ENCODE data around the gene TSTD1. TPM values are rescaled to one million over a fixed set of nuclear protein-coding genes. Genes with fewer than 3 reads are reported as not detected.
"Not testable (repeated sequence)": the region's sequence is repeated elsewhere in the genome, so short reads cannot be mapped to it uniquely, and the experiment has no call there.

The TSTD1 gene
- total and polyA plus RNA-seq, 2 experiments from 2014 or later = not detected

GRCh38 chr1:160993544-160994193 lies 45.1 kb downstream of the TSTD1 start:
- no peak overlapping the region for H2AFZ ChIP-seq
- WGBS, 2 experiments (ENCODE audit: low coverage in 1 of 2, low lambda C conversion rate in 2 of 2, missing lambda C conversion rate in 2 of 2) = 66 to 68% methylated on average over 14 of the region's 14 CpGs
- H3K36me3 ChIP-seq (ENCODE audit: low read depth) = no peaks in the 10 kb centered on the region
- no peaks in the 10 kb centered on the region for H3K79me2 ChIP-seq (ENCODE audit: insufficient read depth)
- peaks cover 15% of the 10 kb centered on the region for H3K4me1 ChIP-seq (ENCODE audit: insufficient read depth)
- H4K20me1 ChIP-seq (ENCODE audit: insufficient read depth) = no peaks in the 10 kb centered on the region
- DNase-seq = peak; percentile 83
- H3K9ac ChIP-seq = no peak overlapping the region
- H3K27ac ChIP-seq = no peak overlapping the region
- H3K9me3 ChIP-seq (ENCODE audit: low read depth) = no peaks in the 10 kb centered on the region
- no peak for TF ChIP-seq EZH2phosphoT487 (IDR thresholded peaks at IDR 0.05; ENCODE audit: insufficient read depth, low read depth)
- no peak for TF ChIP-seq EZH2 (IDR thresholded peaks at IDR 0.05; ENCODE audit: insufficient read depth, poor library complexity, severe bottlenecking)
- H3F3A ChIP-seq (ENCODE audit: insufficient read depth) = peaks cover 30% of the 10 kb centered on the region
- no peaks in the 10 kb centered on the region for H3K9me2 ChIP-seq (ENCODE audit: insufficient read depth)
- in situ Hi-C loops (cut with MboI) = loop anchor here (10.0 kb wide), 1 partner anchor 101 kb away; the partner anchor contains the start of gene KLHDC9
- no peaks in the 10 kb centered on the region for H3K27me3 ChIP-seq (replicated peaks; ENCODE audit: insufficient read depth)
- no peak overlapping the region for H3K4me3 ChIP-seq
- no peak overlapping the region for H3K4me2 ChIP-seq (ENCODE audit: unreplicated experiment)

- H3K9me3 ChIP-seq (ENCODE audit: low read depth); H3K4me3 ChIP-seq: not testable (repeated sequence)
- WGBS, 2 experiments (ENCODE audit: low coverage in 1 of 2, low lambda C conversion rate in 2 of 2, missing lambda C conversion rate in 2 of 2) = 88 to 89% methylated on average over 4 of the region's 4 CpGs
These were observed 46.7 kb downstream of the TSTD1 start for GRCh38 chr1:160992036-160992435.

More at GRCh38 chr1:160992036-160992435, 46.7 kb downstream of the TSTD1 start:
- H3K9ac ChIP-seq; H3K36me3 ChIP-seq (ENCODE audit: low read depth); DNase-seq; H4K20me1 ChIP-seq (ENCODE audit: insufficient read depth); H3K9me2 ChIP-seq (ENCODE audit: insufficient read depth); H3K79me2 ChIP-seq (ENCODE audit: insufficient read depth); H3K27me3 ChIP-seq (replicated peaks; ENCODE audit: insufficient read depth); H3K27ac ChIP-seq; H2AFZ ChIP-seq; H3K4me2 ChIP-seq (ENCODE audit: unreplicated experiment): not testable (repeated sequence)
- Histone ChIP-seq H3K4me1 (ENCODE audit: insufficient read depth) (peaks cover 15% of the 10 kb centered on the region), H3F3A (ENCODE audit: insufficient read depth) (peaks cover 29% of the 10 kb centered on the region)
- in situ Hi-C loops (cut with MboI) = loop anchor here (10.0 kb wide), 1 partner anchor 103 kb away; the partner anchor contains the start of gene KLHDC9

Small RNA genes within 50 kb of the gene (small RNA-seq; reads per million reads assigned to genes)
- gene AL591806.2 (ENCODE audit: low read depth, low replicate concordance) = not detected

Other genes starting within 250 kb of the TSTD1 start
- gene LY9, start 242.8 kb downstream of the TSTD1 start, total RNA-seq (2014; rRNA removed; shearing (Covaris generic)) = not detected in 2 replicates
- gene LY9, start 242.8 kb downstream of the TSTD1 start, polyA plus RNA-seq (2016; fragmentation: Nextera tagmentation; extraction: Ambion mirVana) = not detected in 2 replicates
- not detected in 2 replicates for gene CD244, start 176.1 kb downstream of the TSTD1 start, total RNA-seq (2014; rRNA removed; shearing (Covaris generic))
- not detected in 2 replicates for gene CD244, start 176.1 kb downstream of the TSTD1 start, polyA plus RNA-seq (2016; fragmentation: Nextera tagmentation; extraction: Ambion mirVana)
- not detected in 2 replicates for gene ITLN1, start 153.8 kb downstream of the TSTD1 start, total RNA-seq (2014; rRNA removed; shearing (Covaris generic))
- not detected in 2 replicates for gene ITLN1, start 153.8 kb downstream of the TSTD1 start, polyA plus RNA-seq (2016; fragmentation: Nextera tagmentation; extraction: Ambion mirVana)
- gene ITLN2, start 84.2 kb downstream of the TSTD1 start, total RNA-seq (2014; rRNA removed; shearing (Covaris generic)) = not detected in 2 replicates
- not detected in 2 replicates for gene ITLN2, start 84.2 kb downstream of the TSTD1 start, polyA plus RNA-seq (2016; fragmentation: Nextera tagmentation; extraction: Ambion mirVana)
- gene F11R, start 17.8 kb downstream of the TSTD1 start, total RNA-seq (2014; rRNA removed; shearing (Covaris generic)) = 0.76 and 1.5 TPM in 2 replicates
- 0.52 and 0.53 TPM in 2 replicates for gene F11R, start 17.8 kb downstream of the TSTD1 start, polyA plus RNA-seq (2016; fragmentation: Nextera tagmentation; extraction: Ambion mirVana)
- 53.2 and 68.4 TPM in 2 replicates for gene USF1, start 7.0 kb upstream of the TSTD1 start, total RNA-seq (2014; rRNA removed; shearing (Covaris generic))
- gene USF1, start 7.0 kb upstream of the TSTD1 start, polyA plus RNA-seq (2016; fragmentation: Nextera tagmentation; extraction: Ambion mirVana) = 12.2 and 17.1 TPM in 2 replicates
- not detected in 2 replicates for gene ARHGAP30, start 30.9 kb upstream of the TSTD1 start, total RNA-seq (2014; rRNA removed; shearing (Covaris generic))
- gene ARHGAP30, start 30.9 kb upstream of the TSTD1 start, polyA plus RNA-seq (2016; fragmentation: Nextera tagmentation; extraction: Ambion mirVana) = 0.21 and 0.29 TPM in 2 replicates
- 0.54 TPM in 1 of 2 replicates, not detected in the other for gene NECTIN4, start 50.6 kb upstream of the TSTD1 start, total RNA-seq (2014; rRNA removed; shearing (Covaris generic))
- gene NECTIN4, start 50.6 kb upstream of the TSTD1 start, polyA plus RNA-seq (2016; fragmentation: Nextera tagmentation; extraction: Ambion mirVana) = 0.40 and 0.54 TPM in 2 replicates
- 3.7 and 5.6 TPM in 2 replicates for gene KLHDC9, start 59.4 kb upstream of the TSTD1 start, total RNA-seq (2014; rRNA removed; shearing (Covaris generic))
- gene KLHDC9, start 59.4 kb upstream of the TSTD1 start, polyA plus RNA-seq (2016; fragmentation: Nextera tagmentation; extraction: Ambion mirVana) = 3.2 and 3.3 TPM in 2 replicates
- gene PFDN2, start 79.1 kb upstream of the TSTD1 start, total RNA-seq (2014; rRNA removed; shearing (Covaris generic)) = 32.4 and 35.9 TPM in 2 replicates
- gene PFDN2, start 79.1 kb upstream of the TSTD1 start, polyA plus RNA-seq (2016; fragmentation: Nextera tagmentation; extraction: Ambion mirVana) = 121 and 125 TPM in 2 replicates
- 16.6 and 24.3 TPM in 2 replicates for gene NIT1, start 79.1 kb upstream of the TSTD1 start, total RNA-seq (2014; rRNA removed; shearing (Covaris generic))
- gene NIT1, start 79.1 kb upstream of the TSTD1 start, polyA plus RNA-seq (2016; fragmentation: Nextera tagmentation; extraction: Ambion mirVana) = 30.4 and 30.9 TPM in 2 replicates
- 30.4 and 36.7 TPM in 2 replicates for gene DEDD, start 93.7 kb upstream of the TSTD1 start, total RNA-seq (2014; rRNA removed; shearing (Covaris generic))
- 37.8 and 38.4 TPM in 2 replicates for gene DEDD, start 93.7 kb upstream of the TSTD1 start, polyA plus RNA-seq (2016; fragmentation: Nextera tagmentation; extraction: Ambion mirVana)
- 42.6 and 86.2 TPM in 2 replicates for gene UFC1, start 115.0 kb upstream of the TSTD1 start, total RNA-seq (2014; rRNA removed; shearing (Covaris generic))
- 89.5 and 89.6 TPM in 2 replicates for gene UFC1, start 115.0 kb upstream of the TSTD1 start, polyA plus RNA-seq (2016; fragmentation: Nextera tagmentation; extraction: Ambion mirVana)
- gene USP21, start 120.5 kb upstream of the TSTD1 start, total RNA-seq (2014; rRNA removed; shearing (Covaris generic)) = 6.3 and 10.5 TPM in 2 replicates
- 16.0 and 16.5 TPM in 2 replicates for gene USP21, start 120.5 kb upstream of the TSTD1 start, polyA plus RNA-seq (2016; fragmentation: Nextera tagmentation; extraction: Ambion mirVana)
- 18.8 and 36.2 TPM in 2 replicates for gene PPOX, start 127.5 kb upstream of the TSTD1 start, total RNA-seq (2014; rRNA removed; shearing (Covaris generic))
- gene PPOX, start 127.5 kb upstream of the TSTD1 start, polyA plus RNA-seq (2016; fragmentation: Nextera tagmentation; extraction: Ambion mirVana) = 21.5 and 25.9 TPM in 2 replicates
- 33.3 and 34.5 TPM in 2 replicates for gene B4GALT3, start 138.5 kb upstream of the TSTD1 start, total RNA-seq (2014; rRNA removed; shearing (Covaris generic))
- gene B4GALT3, start 138.5 kb upstream of the TSTD1 start, polyA plus RNA-seq (2016; fragmentation: Nextera tagmentation; extraction: Ambion mirVana) = 30.6 and 31.3 TPM in 2 replicates
- gene ADAMTS4, start 160.1 kb upstream of the TSTD1 start, total RNA-seq (2014; rRNA removed; shearing (Covaris generic)) = 5.9 and 9.8 TPM in 2 replicates
- gene ADAMTS4, start 160.1 kb upstream of the TSTD1 start, polyA plus RNA-seq (2016; fragmentation: Nextera tagmentation; extraction: Ambion mirVana) = 5.3 and 7.2 TPM in 2 replicates
- gene NDUFS2, start 163.4 kb upstream of the TSTD1 start, total RNA-seq (2014; rRNA removed; shearing (Covaris generic)) = 104 and 125 TPM in 2 replicates
- 135 and 141 TPM in 2 replicates for gene NDUFS2, start 163.4 kb upstream of the TSTD1 start, polyA plus RNA-seq (2016; fragmentation: Nextera tagmentation; extraction: Ambion mirVana)
- not detected in 2 replicates for gene FCER1G, start 176.3 kb upstream of the TSTD1 start, total RNA-seq (2014; rRNA removed; shearing (Covaris generic))
- 0.49 TPM in 1 of 2 replicates, not detected in the other for gene FCER1G, start 176.3 kb upstream of the TSTD1 start, polyA plus RNA-seq (2016; fragmentation: Nextera tagmentation; extraction: Ambion mirVana)
- not detected in 2 replicates for gene APOA2, start 184.7 kb upstream of the TSTD1 start, total RNA-seq (2014; rRNA removed; shearing (Covaris generic))
- not detected in 2 replicates for gene APOA2, start 184.7 kb upstream of the TSTD1 start, polyA plus RNA-seq (2016; fragmentation: Nextera tagmentation; extraction: Ambion mirVana)
- 6.5 and 19.1 TPM in 2 replicates for gene TOMM40L, start 187.1 kb upstream of the TSTD1 start, total RNA-seq (2014; rRNA removed; shearing (Covaris generic))
- 5.7 and 5.8 TPM in 2 replicates for gene TOMM40L, start 187.1 kb upstream of the TSTD1 start, polyA plus RNA-seq (2016; fragmentation: Nextera tagmentation; extraction: Ambion mirVana)
- gene NR1I3, start 199.2 kb upstream of the TSTD1 start, total RNA-seq (2014; rRNA removed; shearing (Covaris generic)) = not detected in 2 replicates
- gene NR1I3, start 199.2 kb upstream of the TSTD1 start, polyA plus RNA-seq (2016; fragmentation: Nextera tagmentation; extraction: Ambion mirVana) = 0.70 TPM in 1 of 2 replicates, not detected in the other
- not detected in 2 replicates for gene PCP4L1, start 219.8 kb upstream of the TSTD1 start, total RNA-seq (2014; rRNA removed; shearing (Covaris generic))
- gene PCP4L1, start 219.8 kb upstream of the TSTD1 start, polyA plus RNA-seq (2016; fragmentation: Nextera tagmentation; extraction: Ambion mirVana) = not detected in 2 replicates